DND-41 (cell line): ENCODE results near the gene INTU.

Source experiments
- EZH2 ChIP-seq: IDR thresholded peaks from 3 replicates; pipeline ENCODE4 v1.6.1; 2012; ENCODE audit warnings: borderline replicate concordance, low read depth, mild to moderate bottlenecking, moderate library complexity, low read length, inconsistent platforms; ENCODE audit not compliant: severe bottlenecking
- TF ChIP-seq, protein P1 (sequence below): IDR thresholded peaks from 2 replicates; pipeline ENCODE4 v1.5.1; 2012; ENCODE audit warnings: borderline replicate concordance, low read length, moderate library complexity, mild to moderate bottlenecking; ENCODE audit not compliant: poor library complexity, severe bottlenecking; ENCODE audit errors: extremely low read depth

DNA sequence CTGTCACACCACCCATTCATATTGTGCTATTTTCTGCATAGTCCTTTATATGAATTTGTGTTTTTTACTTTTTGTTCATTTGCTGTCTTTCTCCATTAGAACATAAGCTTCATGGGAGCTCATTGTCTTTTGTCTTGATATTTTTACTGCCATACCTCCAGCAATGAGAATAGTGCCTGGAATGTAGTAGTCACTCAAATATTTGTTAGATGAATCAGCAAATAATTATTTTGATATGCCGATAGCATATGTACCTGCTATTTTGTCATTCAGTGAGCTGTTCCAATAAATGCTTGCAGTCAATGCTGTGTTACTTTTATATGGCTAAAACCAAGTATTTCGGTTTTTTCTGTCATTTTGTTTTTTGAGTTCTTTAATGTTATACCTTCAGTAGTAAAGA lies 53.9 kb downstream of the INTU start:
- TF ChIP-seq, protein P1, sequence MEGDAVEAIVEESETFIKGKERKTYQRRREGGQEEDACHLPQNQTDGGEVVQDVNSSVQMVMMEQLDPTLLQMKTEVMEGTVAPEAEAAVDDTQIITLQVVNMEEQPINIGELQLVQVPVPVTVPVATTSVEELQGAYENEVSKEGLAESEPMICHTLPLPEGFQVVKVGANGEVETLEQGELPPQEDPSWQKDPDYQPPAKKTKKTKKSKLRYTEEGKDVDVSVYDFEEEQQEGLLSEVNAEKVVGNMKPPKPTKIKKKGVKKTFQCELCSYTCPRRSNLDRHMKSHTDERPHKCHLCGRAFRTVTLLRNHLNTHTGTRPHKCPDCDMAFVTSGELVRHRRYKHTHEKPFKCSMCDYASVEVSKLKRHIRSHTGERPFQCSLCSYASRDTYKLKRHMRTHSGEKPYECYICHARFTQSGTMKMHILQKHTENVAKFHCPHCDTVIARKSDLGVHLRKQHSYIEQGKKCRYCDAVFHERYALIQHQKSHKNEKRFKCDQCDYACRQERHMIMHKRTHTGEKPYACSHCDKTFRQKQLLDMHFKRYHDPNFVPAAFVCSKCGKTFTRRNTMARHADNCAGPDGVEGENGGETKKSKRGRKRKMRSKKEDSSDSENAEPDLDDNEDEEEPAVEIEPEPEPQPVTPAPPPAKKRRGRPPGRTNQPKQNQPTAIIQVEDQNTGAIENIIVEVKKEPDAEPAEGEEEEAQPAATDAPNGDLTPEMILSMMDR = no peak
- TF ChIP-seq EZH2 = no peak
